ENCODE data around the gene C9.
"Not testable (repeated sequence)": the region's sequence is repeated elsewhere in the genome, so short reads cannot be mapped to it uniquely, and the experiment has no call there.

The C9 gene

DNA sequence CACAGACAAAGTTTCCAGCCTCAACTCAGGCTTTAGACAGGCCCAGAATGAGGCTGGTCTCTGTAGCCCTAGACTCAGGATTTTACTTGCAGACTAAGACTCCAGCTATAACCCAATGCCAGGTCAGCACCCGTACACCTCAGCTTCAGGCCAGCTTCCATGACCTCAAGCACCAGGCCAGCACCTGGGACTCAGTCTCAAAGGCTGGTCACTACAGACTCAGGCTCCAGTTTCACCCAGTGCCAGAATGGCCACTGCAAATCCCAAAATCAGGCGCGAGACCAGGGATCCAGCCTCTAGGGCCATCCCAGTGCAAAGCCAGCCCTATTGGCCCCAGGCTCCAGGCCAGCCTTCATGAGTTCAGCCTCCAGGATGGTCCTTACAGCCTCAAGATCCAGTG is 44.9 kb downstream of the C9 start:
- DNase-seq = no peak

DNA sequence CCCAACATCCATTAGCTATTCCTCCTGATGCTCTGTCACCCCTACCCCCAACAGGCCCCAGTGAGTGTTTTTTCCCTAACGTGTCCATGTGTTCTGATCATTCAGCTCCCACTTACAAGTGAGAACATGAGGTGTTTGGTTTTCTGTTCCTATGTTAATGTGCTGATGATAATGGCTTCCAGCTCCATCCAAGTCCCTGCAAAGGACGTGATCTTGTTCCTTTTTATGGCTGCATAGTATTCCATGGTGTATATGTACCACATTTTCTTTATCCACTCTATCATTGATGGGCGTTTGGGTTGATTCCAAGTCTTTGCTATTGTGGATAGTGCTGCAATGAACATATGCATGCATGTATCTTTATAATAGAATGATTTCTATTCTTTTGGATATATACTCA is 47.8 kb downstream of the C9 start:
- DNase-seq = not testable (repeated sequence)

DNA sequence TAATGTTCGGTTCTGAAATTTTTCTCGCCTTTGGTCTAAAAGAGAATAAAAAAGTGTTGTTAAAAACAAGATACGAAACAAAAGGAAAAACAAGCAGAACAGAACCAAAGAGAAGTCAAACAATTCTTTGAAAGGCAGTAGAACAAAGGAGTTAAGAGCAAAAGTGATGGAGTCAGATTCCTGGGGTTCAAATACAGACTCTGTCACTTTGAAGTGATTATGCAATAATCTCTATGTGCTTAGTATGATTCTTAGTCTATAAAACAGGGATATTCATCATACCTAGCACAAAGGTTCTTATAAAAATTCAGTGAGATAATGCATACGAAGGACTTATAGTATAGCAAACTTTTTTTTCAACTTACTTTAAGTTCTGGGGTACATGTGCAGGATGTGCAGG is 48.3 kb downstream of the C9 start:
- no peak for DNase-seq

DNA sequence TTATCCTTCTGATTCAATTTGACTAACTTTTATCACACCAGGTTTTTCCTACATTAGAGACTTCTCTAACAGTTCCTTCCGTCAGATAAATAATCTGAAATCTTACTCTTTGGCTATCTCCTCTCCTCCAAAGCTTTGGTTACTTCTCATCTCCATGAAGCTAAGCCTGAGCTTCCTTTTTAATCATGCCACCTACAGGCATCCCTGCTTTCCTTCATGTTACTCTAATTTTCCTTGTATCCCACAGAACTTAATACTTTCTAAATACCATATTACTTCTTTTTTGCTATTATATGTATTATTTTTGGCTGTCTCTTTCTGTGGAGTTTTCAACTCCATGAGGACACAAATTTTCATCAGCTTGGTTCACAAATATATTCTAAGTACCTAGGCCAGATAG is 49.7 kb downstream of the C9 start:
- no peak for DNase-seq

DNA sequence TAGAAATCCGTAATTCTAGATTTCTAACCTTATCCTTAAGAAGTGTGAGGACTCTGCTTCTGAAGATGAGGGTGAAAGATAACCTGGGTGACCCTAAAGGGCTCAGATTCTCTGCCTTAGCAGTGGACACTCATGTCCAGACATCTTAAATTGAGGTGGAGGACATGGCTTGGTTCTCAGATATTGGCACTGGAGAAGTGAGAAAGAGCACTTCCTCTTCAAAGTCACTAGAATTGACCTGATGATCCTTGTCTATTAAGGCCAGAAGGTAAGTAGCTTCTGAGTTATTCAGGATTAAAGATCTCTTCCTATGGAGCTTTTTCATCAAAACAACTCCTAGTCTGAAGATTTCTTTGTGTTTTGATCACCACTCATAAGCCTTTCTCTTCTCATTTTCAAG is 54.8 kb downstream of the C9 start:
- no peak for DNase-seq

DNA sequence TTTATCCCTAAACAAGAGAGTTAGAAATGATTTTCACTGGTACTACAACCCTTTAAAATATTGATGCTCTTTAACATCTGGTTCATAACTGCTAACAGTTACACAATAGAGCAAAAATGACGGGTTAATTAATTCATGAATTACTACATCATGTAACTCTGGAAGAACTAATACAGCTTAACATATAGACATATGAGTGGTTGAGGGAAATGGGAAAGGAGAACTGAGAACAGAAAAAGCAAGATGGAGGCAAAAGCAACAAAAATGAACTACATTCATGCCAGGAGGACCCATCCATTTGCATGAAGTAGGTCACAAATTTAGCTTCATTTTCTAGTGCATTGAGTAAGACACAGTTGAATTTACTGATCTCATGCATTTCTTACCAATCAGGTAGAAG is 61.8 kb downstream of the C9 start:
- DNase-seq = no peak

DNA sequence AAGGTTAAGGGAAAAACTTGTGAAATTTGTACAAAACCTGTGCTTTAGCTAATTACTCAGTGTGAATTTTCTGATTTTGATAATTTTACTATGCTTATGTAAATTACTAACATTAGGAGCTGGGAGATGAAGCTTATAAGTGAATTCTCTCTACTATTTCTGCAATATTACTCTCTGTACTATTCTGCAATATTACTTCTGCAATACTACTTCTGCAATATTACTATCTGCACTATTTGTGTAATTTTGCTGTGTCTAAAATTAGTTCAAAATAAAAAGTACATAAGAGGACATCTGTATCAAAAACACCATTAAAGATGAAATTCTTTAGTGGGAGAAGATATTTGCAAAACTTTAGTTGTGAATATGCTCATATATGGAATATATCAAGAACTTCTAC is 62.9 kb downstream of the C9 start:
- no peak for DNase-seq

DNA sequence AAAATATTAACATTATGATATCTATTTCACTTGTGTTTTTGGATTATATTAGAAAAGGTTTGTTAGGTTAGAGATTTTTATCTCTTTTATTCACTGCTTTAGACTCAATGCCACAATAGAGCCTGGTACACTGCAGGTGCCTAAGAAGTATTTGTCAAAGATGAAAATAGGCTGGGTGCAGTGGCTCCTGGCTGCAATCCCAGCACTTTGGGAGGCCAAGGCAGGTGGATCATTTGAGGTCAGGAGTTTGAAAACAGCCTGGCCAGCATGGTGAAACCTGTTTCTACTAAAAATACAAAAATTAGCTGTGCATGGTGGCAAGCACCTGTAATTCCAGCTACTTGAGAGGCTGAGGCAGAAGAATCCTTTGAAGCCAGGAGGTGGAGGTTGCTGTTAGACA is 64.3 kb downstream of the C9 start:
- DNase-seq = no peak

DNA sequence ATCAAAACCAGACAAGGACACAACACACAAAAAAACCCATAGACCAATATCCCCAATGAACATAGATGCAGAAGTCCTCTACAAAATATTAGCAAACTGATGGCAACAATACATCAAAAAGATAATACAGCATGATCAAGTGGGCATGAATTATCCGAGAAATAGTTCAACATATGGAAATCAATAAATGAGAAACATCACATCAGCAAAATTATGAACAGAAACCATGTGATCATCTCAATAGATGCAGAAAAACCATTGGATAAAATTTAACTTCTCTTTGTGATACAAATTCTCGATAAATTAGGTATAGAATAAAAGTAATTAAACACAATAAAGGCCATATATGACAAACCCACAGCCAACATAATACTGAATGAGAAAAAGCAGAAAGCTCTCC is 69.6 kb downstream of the C9 start:
- DNase-seq = no peak

DNA sequence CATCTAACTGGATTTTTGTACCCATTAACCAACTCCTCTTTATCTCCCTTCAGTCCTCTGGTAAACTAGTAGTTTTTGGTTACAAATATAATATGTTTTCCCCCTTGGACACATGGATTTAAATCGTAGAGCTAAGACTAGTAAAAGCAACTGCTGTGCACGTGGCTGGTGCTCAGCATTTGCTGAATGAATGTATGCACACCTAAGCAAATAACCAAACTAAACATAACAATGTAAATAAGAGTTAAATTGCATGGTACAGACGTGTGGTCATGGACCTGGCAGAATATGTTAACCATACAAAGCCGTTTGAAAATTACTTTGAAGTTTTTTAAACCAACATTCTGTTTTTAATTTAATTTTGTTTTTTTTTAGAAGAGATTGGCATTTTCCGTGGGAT is 79.7 kb downstream of the C9 start:
- DNase-seq = no peak

DNA sequence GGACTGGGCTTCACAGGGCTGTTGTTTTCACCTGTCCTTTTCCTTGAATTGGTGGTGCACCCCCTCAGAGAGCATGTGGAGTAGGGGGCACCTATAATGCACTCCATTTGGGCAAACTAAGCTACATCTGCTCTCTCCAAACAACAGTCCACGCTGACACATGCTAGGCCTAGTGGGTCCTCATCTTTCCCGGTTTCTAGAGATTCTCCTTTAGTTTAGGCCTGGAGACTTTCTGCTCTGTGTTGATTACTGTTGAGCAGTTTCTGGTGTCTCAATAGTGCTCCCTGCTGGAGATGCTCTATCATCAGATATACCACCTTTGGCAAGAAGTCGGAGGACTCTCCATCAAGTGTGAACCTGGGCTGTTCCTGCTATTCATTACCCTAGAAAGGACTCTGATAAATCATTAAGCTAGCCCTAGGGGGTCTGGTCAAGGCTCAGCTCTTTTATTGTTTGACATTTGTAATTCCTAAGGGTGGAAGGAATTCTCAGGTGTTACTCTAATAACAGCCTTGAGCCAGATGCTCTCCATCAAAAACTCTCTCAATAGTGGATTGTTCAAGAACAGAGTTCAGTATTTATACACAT is 81.0 kb downstream of the C9 start:
- peak in 1 of 2 experiments; percentile 49 for DNase-seq

DNA sequence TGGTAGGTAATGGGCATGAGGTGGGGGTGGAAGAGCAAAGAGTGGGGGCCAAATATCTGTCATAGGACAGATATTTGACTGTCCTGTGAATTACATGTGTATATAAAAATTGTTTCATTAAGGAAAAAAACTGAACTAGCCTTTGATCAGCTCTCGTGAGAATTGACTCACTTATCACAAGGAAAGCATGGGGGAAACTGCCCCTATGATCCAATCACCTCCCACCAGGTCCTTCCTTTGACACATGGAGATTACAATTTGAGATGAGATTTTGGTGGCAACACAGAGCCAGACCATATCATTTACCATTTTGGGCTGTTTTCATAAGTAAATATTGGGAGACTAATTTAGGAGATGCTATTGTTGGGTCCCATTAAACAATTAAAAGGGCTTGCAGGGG is 81.7 kb downstream of the C9 start:
- DNase-seq = no peak

DNA sequence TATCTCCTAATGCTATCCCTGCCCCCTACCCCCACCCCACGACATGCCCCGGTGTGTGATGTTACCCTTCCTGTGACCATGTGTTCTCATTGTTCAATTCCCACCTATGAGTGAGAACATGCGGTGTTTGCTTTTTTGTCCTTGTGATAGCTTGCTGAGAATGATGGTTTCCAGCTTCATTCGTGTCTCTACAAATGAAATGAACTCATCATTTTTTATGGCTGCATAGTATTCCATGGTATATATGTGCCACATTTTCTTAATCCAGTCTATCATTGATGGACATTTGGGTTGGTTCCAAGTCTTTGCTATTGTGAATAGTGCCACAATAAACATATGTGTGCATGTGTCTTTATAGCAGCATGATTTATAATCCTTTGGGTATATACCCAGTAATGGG is 88.4 kb downstream of the C9 start:
- not testable (repeated sequence) for DNase-seq

DNA sequence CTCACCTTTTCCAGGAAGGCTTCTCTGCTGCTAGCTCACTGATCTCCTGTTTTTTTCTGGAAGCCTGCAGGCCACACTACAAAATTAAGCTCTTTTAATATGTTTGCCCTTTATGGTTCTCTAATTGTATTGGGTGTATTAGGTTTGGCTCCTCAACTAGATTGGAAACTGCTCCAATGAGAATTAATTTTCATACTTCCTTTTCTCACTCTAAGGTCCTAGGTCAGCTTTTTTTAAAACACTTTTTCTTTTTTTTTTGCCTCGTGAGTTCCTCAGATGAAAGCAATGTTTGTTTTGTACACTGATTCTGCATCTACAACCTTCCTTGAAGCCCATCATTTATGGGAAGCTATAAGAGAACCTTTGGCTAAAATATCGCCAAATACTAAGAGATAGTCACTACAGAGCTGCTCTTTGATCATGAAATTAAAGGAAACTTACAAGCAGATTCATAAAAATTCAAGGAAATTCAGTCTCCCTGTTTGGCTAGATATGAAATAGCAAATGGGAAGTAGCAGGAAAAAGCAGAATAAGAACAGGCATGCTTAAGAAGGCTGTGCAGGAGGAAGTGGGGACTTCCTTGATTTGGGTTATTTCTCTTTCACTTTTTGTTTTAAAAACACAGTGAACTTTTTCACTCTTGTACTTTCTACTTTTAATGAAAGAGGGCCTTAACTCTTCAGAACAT is 89.8 kb downstream of the C9 start:
- DNase-seq = no peak

DNA sequence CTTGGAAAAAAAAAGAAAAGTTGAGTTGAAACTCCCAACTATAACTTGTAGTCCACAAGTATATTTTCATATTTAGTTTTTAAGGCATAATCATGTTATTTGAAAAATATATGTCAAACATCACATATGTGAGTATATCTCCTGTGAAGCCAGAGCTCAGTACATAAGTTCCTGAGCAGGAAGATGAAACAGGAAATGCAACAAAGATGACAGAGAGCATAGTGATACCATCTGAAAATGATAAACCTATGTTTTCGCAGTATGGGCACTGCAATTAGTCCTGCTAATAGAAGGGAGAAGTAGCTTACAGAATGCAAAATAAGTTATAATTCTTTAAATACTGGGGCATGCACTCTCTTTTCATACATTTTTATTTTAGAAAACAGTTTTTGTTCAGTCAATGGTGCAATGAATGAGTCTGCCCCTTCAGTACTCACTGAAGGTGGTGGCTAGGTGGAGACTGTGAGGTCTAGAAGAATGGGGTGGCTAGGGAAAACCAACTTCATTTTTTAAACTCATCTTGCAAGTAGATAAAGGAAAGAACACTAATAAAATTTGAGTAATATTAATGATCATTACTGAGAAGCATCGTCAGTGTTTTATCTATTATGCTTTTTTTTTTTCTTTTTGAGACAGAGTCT is 90.9 kb downstream of the C9 start:
- DNase-seq = no peak

DNA sequence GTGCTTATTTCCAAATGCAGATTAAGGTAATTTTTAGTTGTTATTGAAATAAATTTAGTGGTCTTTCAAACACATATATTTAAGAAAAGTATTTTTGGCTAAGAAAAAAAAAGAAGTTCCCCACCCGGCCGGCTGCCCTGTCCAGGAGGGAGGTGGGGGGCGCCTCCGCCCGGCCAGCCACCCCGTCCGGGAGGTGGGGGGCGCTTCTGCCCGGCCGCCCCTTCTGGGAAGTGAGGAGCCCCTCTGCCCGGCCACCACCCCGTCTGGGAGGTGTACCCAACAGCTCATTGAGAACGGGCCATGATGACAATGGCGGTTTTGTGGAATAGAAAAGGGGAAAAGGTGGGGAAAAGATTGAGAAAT is 91.4 kb downstream of the C9 start:
- DNase-seq = not testable (repeated sequence)

DNA sequence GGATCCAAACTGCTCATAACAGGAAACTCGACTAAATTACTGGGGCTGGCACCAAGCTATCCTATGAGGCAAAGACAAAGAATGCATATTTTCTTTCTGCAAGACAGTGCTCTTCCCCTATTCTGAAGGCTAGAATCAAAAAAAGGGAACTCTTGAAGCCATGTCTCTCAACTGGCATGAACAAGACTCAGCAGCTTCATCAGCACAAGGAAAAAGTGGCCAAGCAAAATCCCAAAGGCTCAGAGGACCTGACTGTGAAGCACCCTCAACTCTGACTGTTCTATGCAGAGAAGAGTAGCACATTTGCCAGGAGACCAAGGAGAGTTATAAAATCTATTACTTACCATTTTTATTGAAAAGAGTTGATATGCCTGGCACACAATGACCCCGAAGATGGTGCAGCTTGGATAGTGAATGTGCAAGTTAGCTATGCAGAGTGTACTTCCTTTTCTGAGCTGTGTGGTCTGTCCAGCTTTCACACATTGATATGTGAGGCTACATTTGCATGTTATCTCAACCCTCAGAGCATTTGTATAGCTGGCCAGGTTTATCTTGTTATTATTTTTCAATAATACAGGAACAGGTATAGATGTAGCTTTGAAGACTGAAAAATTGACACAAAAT is 94.0 kb downstream of the C9 start:
- no peak for DNase-seq

DNA sequence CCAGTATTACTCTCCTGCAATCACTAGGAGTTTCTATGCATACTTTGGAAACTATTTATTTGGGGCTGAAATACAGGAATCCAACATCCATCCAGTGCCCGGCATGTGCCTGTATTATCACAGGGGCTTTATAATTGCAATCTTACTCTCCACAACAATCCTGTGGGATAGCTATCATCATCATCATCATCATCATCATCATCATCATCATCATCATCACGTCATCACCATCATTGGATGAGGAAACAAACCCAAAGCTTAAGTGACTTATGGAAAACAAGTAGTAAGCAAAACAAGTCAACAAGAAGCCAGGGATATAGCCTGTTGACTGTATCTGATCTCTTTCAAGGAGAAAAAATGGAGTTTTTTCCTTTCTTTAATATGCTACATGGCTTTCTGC is 97.1 kb downstream of the C9 start:
- DNase-seq = no peak

DNA sequence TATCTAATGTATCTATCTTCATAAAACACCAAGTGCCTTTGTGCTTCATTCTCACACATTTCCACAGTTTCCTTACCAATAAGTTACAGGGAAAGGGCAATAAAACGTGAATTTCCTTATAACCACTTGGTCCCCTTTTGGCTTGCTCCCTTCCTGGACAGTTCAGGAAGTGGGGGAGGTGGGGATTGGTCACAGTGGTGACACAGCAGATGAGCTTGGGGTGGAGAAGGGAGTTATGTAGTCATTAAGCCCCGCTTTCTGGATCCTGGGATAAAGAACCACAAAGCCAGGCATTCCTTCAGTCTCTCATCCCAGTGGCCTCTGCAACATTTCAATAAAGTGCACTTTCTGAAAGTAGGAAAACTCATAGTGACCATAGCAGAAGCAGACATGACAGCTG is 97.9 kb downstream of the C9 start:
- no peak for DNase-seq

DNA sequence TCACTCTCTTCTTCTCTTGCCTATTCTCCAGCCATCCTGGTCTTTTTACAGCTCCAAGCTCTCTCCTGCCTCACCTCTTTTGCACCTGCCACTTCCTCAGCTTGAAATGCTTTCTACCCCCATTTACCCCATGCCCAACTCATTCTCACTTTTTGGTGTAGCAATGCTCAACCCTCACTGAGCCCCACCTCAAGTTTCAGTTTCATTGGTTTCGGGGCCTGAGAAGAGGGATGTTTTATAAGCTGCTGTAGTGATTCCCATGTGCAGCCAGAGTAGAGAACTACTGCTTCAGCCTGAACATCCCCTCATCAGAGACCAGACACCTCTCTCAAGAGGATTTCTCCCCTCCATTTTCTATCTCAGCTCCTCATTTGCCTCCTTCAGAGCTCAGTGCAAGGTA is 99.8 kb downstream of the C9 start:
- no peak for DNase-seq

DNA sequence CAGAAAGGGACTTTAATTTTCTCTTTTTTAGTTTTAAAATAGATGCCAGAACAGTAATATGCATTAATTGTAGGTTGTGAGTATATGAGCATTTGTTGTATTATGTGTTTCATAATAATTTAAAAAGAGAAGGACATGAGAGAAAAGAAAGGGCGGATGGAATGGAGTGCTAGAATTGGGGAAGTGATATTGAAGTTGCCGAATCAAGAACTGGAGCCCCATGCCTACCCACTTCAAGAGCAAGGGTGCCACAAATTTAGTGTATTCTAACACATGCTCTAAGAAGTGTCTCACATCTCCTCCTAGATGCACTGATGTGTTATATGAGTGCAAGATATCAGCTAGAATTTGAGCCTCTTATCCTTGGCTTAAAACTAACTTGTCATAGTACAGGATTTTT is 101.3 kb downstream of the C9 start:
- no peak for DNase-seq

DNA sequence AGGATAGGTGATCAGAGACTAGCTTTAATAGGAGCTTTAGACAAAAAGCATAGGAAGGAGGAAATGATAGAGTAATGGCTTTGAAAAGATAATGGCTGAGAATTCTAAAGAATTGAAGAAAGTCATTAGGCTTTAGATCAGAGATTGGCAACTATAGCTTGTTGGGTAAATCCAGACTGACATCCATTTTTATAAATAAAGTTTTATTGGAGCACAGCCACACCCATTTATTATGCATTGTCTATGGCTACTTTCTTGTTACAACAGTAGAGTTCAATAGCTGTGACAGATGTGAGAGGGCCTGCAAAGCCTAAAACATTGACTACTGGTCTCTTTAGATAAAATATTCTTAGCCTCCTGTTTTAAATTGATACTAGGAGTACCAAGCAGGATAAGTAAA is 104.2 kb downstream of the C9 start:
- no peak for DNase-seq

DNA sequence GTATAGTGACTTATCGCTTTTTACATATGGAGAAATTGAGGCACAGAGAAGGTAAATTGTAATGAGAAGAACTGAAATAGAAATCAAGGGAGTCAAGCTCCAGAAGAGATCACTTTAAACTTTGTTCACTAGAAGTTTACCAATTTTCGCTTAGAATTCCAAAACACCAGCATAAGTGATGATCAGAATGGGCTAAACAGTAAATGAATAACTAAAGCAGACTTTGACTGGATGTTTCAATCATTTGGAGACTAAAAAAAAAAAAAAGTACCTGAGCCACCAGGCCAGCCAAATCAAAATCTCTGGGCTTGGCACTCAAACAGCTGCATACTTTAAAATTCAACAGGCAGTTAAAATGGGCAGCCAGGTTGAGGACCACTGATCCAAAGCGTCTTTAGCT is 106.7 kb downstream of the C9 start:
- no peak for DNase-seq

DNA sequence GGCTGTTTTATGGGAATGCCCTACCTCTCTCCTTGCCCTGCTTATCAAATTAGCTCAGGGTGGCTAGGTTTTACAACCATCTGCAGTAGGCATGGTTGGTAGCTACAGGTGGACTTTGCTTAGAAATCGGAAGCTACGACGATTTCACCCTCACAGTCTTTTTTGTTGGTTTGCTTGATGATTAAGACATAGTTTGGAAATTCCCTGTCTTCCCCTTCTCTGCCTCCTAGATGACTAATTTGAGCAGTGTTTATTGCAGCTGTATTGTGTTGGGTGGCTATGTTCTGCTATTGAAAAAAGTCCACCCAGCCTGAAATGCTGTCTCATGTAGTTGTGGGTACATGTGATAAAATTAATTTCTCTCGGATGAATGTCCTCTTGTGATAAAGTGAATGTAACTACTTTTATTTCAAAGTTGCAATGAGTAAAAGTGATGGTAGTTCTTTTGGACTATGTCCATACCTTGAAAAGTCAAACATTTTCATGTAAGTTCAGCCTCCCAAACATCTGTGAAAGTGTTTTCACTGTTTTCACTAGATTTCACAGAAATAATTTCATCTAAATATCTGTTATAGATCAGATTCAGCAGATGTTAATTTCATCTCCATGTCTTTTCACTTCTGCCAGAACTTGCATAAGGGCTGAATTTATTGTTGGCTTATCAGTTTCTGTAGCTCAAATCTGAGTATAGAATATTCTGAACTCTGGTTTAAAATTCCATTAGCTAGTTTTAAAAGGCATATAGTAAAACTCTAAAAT is 107.6 kb downstream of the C9 start:
- no peak for DNase-seq

All from activated CD4-positive, alpha-beta T cell treated with anti-CD3 and anti-CD28 coated beads, Interleukin-2, amount 50 U/mL, for 48 hours (primary cell).